HG03064 (cell line): ENCODE measurements around the gene TMOD1.
A peak's percentile ranks its signal among the peaks of the same experiment; 100 is the strongest.

ENCODE experiments used
- ATAC-seq: cut with Tn5 transposase; IDR thresholded peaks from one replicate; pipeline ENCODE4 v1.9.1; 2021; ENCODE audit warnings: low read depth; ENCODE audit not compliant: unreplicated experiment

TMOD1 gene

DNA sequence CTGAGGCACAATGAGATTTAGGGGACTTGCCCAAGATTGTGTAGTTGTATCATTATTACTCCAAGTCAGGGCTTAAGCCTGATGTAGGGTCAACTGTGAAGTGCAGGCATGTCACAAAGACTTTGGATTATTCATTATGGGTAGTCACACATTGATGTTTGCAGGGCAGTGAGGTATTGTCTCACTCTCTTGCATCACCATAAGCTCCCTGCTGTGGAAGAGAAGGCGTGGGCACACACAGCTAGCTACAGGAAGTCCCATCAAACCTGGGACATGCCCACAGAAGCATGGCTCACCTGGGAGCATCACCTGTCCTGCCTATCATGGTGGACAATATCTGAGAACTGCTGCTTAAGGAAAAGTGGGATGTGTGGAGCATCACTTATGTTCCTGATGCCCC, 42.1 kb downstream of the TMOD1 start:
- no peak for ATAC-seq

DNA sequence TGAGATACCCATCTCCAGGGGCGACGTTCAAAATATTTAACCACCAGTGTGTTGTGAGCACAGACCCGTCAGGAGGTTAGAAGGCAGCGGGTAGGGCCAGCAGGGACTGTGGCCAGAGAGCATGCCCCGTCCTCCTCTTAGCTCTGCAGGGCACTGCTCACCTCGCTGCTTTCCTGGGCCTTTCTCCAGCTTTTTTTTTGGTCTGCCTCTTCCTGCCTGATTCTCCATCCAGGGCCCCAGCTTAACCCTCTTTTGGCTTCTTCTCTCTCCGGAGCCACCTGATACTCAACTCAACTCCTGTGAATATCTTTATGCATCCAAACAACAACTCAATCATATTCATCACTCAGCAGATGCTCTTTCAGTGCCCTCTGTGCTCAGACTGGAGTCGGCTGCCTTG, 44.0 kb downstream of the TMOD1 start:
- no peak for ATAC-seq

GRCh38 chr9:97547098-97547829, 45.8 kb downstream of the TMOD1 start:
- no peak for ATAC-seq

DNA sequence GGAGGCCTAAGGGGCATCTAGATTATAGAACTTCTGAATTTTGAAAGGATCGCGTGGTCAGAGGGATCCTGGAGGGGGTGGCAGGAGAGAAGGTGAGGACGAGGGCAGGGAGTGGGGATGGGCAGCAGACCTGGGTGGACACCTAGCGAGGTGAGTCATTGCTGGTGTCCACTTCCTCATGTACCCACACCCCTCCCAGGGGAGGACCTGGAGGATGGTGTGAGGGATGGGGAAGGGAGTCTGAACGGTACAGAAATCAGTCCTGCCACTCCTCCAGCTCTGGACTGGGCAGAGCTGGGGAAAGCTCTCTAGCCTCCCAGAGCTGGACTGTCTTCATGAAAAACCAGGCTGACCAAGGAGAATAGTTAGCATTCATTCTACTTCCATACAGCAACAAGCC, 46.9 kb downstream of the TMOD1 start:
- no peak for ATAC-seq

- ATAC-seq = no peak
Observed at GRCh38 chr9:97548819-97549540, 47.5 kb downstream of the TMOD1 start.

DNA sequence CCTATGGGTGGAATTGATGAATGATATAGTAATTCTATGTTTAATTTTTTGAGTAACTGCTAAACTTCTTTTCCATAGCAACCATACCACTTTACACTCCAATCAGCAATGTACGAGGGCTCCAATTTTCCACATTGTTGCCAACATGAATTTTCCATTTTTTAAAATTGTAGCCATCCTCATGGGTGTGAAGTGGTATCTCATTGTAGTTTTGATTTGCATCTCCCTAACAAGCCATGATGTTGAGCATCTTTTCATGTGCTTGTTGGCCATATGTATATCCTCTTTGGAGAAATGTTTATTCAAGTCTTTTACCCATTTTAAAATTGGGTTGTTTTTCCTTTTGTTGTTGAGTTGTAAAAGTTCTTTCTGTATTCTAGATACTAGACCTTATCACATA, 48.9 kb downstream of the TMOD1 start:
- no peak for ATAC-seq

DNA sequence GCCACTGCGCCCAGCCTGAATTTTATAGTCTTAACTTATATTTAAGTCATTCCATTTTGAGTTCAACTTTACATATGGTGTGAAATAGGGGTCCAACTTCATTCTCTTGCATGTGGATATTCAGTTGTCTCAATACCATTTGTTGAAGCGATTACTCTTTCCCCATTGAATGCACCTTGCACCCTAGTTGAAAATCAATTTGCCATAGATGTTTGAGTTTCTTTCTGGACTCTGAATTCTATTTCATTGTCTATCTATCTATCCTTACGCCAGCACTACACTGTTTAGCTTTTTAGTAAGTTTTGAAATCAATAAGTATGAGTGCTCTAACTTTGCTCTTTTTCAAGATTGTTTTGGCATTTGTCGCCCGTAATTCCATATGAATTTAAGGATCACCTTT, 49.8 kb downstream of the TMOD1 start:
- no peak for ATAC-seq

DNA sequence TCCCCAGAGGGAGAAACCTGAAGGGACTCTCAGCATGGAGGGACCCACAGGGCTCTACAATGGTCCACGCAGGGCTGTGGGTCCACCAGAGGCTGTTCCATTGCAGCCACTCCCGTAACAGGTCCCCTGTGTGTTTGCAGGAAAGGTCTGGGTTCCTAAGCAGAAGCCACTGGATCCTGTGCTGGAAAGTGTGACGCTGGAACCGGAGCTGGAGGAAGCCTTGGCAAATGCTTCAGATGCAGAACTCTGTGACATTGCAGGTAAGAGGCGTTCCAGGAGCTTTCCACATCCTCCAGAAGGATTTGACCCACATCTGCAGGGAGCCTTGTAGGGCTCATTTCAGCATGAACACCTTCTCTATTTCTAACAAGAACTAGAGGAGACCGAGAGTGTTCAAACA, 51.7 kb downstream of the TMOD1 start:
- ATAC-seq = no peak

- no peak for ATAC-seq
Observed at GRCh38 chr9:97553841-97554240, 52.4 kb downstream of the TMOD1 start.

DNA sequence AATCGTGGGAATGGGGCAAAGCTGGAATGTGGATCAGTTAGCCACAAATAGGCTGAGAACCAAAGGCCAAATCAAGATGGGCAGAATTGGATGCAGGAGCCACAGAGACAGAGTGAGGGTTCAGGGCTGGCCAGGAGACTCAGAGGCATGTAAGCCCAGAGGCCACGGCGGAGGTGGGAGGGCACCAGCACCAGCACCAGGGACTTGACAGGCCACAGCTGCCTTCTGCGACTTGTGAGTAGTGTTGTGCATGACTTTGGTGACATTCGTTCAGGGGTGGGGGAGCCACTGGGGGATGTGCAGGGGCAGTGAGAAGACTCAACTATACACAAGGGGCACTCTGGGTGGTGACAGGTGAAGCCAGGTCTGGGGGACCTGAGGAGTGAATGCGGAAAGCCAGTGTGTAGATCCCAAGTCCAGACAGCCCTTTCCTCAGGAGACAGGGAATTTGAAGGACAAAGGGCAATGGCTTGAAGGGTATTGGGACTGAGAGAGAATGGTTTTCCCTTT, 53.2 kb downstream of the TMOD1 start:
- ATAC-seq = no peak

GRCh38 chr9:97555164-97555563, 53.7 kb downstream of the TMOD1 start:
- no peak for ATAC-seq

DNA sequence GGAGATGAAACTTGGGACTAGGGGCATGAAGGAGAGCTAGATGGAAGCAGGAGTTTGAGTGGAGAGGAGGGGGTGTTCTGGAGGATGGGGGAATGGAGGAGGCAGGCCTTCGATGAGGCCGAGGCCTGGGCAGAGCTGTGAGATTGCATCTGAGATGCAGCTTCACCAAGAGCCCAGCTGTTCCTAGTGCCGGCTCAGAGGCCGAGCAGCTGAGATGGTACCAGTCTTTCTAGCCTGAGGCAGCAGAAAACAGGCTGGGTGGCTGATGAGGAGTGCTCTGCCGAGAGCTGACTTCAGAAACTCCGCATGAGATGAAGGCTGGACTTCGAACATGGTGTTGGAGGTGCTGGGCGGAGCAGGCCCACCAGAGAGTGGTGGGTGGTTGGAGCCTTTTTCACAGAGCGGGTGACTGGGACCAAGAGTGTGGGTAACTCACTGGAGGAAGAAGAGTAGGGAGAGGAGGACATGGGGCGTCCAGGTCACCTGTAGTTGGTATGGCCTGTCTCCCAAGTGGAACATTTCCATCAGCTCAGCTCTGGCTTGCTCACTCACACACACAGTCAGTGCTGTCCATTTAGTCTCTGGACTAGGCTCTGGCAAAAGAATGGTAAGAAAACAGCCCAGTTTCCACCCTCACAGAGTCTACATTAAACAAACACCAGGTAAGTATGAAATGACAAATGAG, 54.7 kb downstream of the TMOD1 start:
- no peak for ATAC-seq

DNA sequence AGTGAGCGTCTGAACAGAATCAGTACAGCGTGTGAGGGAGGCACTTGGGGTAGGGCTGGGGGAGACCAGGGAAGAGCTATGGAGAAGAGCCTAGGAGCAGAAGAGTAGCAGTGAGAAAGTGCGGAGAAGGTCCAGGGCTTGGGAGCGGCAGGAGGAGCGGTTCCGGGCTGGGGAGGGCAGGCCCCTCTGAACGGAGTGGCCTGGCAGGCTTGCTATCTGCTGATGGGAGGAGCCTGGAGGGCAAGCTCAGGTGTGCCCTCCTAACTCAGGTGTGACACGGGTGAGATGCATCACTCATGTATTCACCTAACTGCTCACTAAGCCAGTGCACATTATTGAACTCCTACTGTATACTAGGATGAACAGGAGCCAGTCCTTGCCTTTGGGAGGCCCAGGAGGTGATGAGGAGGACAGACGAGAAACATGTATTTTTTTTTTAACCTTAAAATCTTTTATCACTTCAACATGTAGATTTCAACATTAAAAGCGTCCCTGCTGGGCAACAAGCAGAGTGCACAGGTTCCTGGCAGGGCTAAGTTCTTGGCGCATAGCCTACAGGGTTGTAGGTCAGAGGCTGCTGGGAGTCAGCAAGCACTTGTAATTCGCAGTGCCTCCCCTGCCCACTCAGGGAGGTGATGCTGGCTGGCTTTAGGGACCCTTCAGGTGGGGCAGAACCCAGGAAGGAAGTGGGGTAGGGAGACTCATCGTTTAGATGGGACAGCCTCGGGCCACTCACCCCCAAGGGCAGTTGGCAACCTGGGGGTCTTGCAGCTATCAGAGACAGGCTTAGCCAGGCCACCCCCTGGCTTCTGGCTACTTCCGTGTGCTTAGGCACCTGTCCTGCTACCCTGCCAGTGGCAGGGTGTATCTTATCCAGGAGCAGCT, 55.5 kb downstream of the TMOD1 start:
- ATAC-seq = no peak

- ATAC-seq = no peak
Observed at GRCh38 chr9:97557606-97558095, 56.2 kb downstream of the TMOD1 start.

DNA sequence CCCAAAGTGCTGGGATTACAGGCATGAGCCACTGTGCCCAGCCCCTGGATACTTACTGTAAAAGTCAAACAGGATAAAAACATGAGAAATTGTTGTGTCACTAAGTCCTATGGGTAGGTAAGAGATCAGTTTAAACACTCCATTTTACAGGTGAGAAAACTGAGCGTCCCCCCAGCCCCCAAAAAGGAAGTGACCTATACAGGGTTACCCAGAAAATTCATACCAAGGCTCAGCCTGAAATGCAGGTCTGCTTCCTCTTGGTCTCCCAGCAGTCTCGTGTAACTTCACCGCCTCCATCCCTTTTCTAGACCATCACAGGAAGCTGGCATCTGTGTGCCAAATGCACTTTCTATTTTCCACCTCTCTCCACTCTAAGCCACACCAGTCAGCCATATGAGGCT, 57.2 kb downstream of the TMOD1 start:
- no peak for ATAC-seq

- ATAC-seq = peak; percentile 75
Observed at GRCh38 chr9:97559111-97559514, 57.6 kb downstream of the TMOD1 start.

GRCh38 chr9:97560154-97560553, 58.7 kb downstream of the TMOD1 start:
- no peak for ATAC-seq

- no peak for ATAC-seq
Observed at GRCh38 chr9:97560851-97561250, 59.4 kb downstream of the TMOD1 start.

DNA sequence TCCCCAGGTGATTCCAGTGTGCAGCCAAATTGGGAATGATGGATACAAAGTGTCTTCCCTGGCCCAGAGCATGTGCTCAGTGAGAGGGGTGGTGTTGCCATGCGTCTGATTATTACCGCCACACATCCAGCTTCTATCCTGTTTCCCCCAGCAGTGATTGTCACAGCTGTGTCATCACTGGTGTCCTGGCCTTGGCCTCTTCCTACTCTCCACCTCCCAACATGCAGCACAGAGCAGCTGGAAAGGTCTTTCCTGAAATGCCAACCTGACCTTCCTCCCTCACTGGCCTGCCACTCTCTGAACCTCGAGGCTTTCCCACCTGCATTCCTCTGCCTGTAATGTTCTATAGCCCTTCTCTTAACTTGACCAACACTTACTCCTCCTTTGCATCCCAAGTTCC, 60.0 kb downstream of the TMOD1 start:
- ATAC-seq = no peak

DNA sequence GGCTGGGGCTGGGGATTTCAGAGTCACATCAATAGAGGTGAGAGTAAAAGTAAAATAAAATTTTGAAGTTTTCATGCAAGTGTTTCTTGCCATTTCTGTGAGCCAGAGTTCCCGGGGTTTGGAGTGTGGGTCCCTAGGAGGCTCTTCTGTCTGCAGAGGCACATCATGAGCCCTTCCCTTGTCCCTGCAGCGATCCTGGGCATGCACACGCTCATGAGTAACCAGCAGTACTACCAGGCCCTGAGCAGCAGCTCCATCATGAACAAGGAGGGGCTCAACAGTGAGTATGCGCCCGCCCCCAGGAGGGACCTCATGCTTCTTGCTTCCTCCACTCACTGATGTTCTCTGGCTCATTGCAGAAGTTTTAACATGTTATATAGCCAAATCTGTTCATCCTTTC, 61.1 kb downstream of the TMOD1 start:
- ATAC-seq = no peak
